SU-DHL-6 (cell line): ENCODE data around the gene SERINC5.

Source experiments
- EZH2phosphoT487 ChIP-seq: fragments of 200-600 bp; sonication (generic), shearing (Covaris generic); conservative IDR thresholded peaks from 2 replicates; pipeline ENCODE4 v1.6.1; 2018; ENCODE audit warnings: mild to moderate bottlenecking, antibody characterized with exemption, low read length, moderate library complexity, mixed read lengths
- TF ChIP-seq, protein P1 (sequence below): fragments of 200-600 bp; sonication (generic); IDR thresholded peaks from one replicate; pipeline ENCODE4 v1.5.1; 2017; ENCODE audit warnings: antibody characterized with exemption, mild to moderate bottlenecking, low read length, moderate library complexity; ENCODE audit not compliant: insufficient read depth, poor library complexity, severe bottlenecking

DNA sequence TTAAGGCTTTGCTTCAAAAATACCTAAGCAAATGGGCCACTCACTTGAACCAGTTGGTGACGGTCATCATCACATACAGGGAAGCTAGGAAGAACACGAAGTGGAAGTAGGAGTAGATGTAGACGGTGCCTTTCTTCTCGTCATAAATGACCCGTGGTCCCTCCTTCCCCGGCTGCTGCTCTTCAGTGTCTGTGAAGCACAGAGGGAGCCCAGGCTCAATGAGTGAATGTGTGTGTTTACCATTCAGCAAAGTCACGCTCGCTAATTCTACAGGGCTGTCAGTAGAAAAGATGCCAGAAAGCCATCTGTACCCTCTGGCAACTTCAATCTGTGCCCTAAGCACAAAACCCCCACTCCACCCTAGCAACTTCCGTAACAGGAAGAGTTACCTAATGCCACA lies 109.8 kb downstream of the SERINC5 start:
- TF ChIP-seq, protein P1, sequence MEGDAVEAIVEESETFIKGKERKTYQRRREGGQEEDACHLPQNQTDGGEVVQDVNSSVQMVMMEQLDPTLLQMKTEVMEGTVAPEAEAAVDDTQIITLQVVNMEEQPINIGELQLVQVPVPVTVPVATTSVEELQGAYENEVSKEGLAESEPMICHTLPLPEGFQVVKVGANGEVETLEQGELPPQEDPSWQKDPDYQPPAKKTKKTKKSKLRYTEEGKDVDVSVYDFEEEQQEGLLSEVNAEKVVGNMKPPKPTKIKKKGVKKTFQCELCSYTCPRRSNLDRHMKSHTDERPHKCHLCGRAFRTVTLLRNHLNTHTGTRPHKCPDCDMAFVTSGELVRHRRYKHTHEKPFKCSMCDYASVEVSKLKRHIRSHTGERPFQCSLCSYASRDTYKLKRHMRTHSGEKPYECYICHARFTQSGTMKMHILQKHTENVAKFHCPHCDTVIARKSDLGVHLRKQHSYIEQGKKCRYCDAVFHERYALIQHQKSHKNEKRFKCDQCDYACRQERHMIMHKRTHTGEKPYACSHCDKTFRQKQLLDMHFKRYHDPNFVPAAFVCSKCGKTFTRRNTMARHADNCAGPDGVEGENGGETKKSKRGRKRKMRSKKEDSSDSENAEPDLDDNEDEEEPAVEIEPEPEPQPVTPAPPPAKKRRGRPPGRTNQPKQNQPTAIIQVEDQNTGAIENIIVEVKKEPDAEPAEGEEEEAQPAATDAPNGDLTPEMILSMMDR, result no peak
- TF ChIP-seq EZH2phosphoT487, result no peak
